ENCODE data around the gene CROCC2.
A peak's percentile ranks its signal among the peaks of the same experiment; 100 is the strongest.

The CROCC2 gene

DNA sequence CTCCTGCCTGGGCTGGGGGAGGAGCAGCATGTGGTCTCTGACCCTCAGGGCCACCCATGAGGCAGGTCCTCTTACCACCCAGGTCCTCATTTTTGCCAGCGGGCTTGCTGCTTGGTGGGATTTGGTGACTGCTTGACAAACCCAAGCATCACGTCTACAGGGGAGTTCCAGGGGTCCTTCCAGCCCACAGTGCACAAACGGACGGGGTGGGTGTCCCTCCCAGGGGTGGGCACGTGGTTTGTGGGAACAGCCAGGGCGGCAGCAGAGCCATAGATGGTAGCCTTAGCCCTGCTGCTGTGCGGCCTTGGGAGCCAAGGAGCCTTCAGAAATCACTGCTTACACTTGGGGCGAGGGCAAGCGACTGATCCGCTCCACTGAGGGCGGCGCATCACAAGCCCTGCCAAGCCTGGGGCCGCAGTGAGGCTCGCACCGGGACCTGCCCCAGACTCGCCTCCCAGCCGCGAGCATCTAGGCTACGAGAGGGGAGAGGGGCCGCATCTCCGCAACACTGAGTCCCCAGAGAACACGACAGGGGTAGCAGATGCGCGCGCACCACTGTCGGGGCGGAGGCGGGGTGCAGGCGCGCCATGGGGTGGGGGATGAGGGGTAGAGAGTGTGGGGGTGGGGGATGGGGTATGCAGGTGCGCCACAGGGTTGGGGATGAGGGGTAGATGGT is 129.1 kb downstream of the CROCC2 start:
- DNase-seq (ENCODE audit: low read depth in 2 of 2), result no peak
- TF ChIP-seq, protein P1, sequence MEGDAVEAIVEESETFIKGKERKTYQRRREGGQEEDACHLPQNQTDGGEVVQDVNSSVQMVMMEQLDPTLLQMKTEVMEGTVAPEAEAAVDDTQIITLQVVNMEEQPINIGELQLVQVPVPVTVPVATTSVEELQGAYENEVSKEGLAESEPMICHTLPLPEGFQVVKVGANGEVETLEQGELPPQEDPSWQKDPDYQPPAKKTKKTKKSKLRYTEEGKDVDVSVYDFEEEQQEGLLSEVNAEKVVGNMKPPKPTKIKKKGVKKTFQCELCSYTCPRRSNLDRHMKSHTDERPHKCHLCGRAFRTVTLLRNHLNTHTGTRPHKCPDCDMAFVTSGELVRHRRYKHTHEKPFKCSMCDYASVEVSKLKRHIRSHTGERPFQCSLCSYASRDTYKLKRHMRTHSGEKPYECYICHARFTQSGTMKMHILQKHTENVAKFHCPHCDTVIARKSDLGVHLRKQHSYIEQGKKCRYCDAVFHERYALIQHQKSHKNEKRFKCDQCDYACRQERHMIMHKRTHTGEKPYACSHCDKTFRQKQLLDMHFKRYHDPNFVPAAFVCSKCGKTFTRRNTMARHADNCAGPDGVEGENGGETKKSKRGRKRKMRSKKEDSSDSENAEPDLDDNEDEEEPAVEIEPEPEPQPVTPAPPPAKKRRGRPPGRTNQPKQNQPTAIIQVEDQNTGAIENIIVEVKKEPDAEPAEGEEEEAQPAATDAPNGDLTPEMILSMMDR (IDR thresholded peaks at IDR 0.05; ENCODE audit: low read depth, low read length), result no peak

DNA sequence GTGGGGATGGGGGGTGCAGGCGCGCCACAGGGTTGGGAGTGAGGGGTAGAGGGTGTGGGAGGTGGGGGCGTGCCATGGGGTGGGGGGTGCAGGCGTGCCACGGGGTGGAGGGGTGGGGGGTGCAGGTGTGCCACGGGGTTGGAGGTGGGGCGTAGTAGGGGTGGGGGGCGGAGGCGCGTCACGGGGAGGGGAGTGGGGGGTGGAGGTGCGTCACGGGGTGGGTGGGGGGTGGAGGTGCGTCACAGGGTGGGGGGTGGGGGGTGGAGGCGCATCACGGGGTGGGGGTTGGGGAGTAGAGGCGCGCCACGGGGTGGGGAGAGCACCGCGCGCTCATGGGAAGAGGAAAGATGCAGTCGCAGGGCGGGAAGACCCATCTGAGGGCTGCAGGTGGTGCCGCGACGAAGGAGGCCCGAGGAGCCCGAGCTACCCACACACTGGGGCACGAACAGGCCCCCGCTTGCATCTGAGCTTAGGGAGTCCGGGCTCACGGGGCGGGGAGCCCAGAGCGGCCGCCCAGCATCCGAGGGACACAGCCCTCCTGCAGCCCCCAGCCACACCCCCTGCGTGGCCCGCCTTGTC is 129.8 kb downstream of the CROCC2 start:
- TF ChIP-seq, protein P1 (IDR thresholded peaks at IDR 0.05; ENCODE audit: low read depth, low read length), result no peak
- DNase-seq (ENCODE audit: low read depth in 2 of 2), result no peak
- peak overlapping the region in 1 of 2 donors; percentile 14 for H3K4me3 ChIP-seq (replicated peaks in 1 of 2; ENCODE audit: low read depth in 2 of 2, low read length in 2 of 2)

More for the DNA sequence above, 129.1 kb downstream of the CROCC2 start:
- no peak overlapping the region for H3K4me3 ChIP-seq (replicated peaks in 1 of 2; ENCODE audit: low read depth in 2 of 2, low read length in 2 of 2)

DNA sequence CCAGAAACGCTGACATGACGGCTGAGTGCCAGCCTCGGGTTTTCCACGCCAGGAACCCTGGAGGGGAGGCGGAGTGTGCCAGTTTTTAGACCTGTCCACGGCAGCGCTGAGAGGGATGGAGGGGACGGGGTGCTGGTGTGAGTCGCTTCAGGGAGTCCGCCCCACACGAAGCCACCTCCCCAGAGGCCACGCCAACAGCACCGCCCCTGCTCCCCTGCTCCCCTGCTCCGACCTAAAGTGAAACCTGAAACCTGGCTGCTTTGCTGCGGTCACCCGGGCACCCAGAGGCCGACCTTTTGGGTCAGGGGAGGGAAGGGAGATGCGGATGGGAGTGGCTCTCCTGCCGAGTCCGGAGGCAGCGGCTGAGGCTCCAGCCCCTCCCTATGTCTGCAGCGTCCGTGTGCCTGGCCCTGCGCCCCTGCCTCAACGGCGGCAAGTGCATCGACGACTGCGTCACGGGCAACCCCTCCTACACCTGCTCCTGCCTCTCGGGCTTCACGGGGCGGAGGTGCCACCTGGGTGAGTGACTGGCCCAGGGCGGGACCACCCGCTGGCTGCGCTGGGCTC is 130.3 kb downstream of the CROCC2 start:
- H3K4me3 ChIP-seq (replicated peaks in 1 of 2; ENCODE audit: low read depth in 2 of 2, low read length in 2 of 2), result peak overlapping the region in 1 of 2 donors; percentile 14

DNA sequence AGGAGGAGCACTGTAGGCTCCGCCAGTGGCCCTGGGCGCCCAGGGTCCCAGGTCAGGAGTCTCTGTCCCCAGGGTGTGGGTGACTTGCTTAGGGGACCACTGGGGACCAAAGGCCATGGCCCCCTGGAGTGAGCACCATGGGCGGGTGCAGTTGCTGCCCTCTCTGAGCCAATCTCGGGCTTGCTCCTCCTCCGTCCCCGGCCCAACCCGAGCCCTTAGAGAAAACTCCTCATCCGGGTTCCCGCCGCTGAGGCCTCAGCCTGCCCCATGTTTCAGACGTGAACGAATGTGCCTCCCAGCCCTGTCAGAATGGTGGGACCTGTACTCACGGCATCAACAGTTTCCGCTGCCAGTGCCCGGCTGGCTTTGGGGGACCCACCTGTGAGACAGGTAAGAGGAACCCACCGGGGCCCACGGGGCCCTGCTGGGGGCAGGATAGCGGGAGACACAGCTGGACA is 130.9 kb downstream of the CROCC2 start:
- TF ChIP-seq, protein P1 (IDR thresholded peaks at IDR 0.05; ENCODE audit: low read depth, low read length), result no peak
- no peak overlapping the region for H3K4me3 ChIP-seq (replicated peaks in 1 of 2; ENCODE audit: low read depth in 2 of 2, low read length in 2 of 2)
- DNase-seq (ENCODE audit: low read depth in 2 of 2), result no peak

More for the DNA sequence above, 130.3 kb downstream of the CROCC2 start:
- peak in 1 of 2 donors; percentile 12 for DNase-seq (ENCODE audit: low read depth in 2 of 2)
- TF ChIP-seq, protein P1 (IDR thresholded peaks at IDR 0.05; ENCODE audit: low read depth, low read length), result no peak

DNA sequence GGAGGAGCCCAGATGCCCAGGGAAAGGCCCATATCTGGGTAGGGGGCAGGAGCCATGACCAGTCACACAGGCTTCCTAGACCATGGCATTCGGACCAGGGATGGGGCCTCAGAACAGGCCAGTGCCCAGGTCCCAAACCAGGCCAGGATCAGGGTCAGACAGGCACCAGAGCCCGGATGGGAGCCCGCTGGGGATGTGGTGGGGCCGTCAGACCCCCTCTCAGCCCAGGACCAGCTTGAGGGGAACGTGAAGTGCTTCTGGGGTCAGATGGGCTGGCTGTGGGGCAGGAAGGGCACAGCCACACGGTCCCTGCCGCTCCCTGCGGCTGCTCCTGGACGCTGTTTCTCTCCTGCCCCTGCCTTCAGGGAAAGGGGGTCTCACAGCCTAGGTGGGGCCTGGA is 131.4 kb downstream of the CROCC2 start:
- H3K4me3 ChIP-seq (replicated peaks in 1 of 2; ENCODE audit: low read depth in 2 of 2, low read length in 2 of 2), result no peak overlapping the region
- TF ChIP-seq, protein P1 (IDR thresholded peaks at IDR 0.05; ENCODE audit: low read depth, low read length), result no peak
- DNase-seq (ENCODE audit: low read depth in 2 of 2), result no peak

DNA sequence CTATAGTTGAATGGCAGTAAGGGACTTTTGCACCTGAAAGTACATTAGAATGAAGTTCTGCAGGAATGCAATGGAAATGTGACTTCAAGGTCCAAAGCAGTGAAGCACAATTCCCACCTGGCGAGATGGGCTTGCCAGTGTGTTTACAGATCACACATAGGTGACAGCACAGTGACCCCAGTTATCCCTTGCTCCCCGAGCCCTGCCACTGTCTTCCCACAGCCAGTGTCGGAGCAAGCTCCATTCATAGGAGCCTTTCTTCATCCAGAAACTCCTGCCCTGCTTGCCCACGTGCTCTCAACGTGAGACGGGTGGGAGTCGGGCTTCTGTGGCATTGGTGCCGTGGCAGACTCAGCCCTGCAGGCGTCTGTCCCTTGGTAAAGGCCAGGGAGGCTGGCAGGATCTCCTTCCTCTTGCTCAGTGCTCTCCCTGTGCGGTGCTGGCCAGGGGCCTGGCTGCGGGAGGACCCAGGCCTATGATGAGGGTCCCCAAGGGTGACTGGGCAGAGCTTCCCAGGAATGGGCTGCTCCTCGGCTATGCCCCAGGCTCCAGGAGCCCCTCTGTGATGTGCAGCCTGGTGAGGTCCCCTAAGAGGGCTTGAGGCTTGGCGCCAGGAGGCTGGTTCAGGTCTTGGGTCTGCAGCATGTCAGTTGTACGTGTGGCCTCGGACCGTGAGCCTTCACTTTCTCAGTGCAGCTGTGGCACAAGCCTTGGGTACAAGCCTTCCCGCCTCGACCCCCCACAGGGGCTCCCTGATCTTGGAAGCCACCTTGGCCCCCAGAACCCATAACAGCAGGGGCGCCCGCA is 132.4 kb downstream of the CROCC2 start:
- DNase-seq (ENCODE audit: low read depth in 2 of 2), result no peak
- TF ChIP-seq, protein P1 (IDR thresholded peaks at IDR 0.05; ENCODE audit: low read depth, low read length), result no peak
- no peak overlapping the region for H3K4me3 ChIP-seq (replicated peaks in 1 of 2; ENCODE audit: low read depth in 2 of 2, low read length in 2 of 2)

Data from cardiac fibroblast (primary cell).